Vagina (tissue), 2 donors: ENCODE data around the gene IGFLR1. TPM values are rescaled to one million over a fixed set of nuclear protein-coding genes. Genes with fewer than 3 reads are reported as not detected.

ENCODE experiments used
- DNase-seq, 2 donors: peaks; one replicate each; pipeline ENCODE4 v3.0.0-alpha.2; 2017; ENCODE audit errors: extremely low spot score in 2 of 2
- H3K27ac ChIP-seq: fragments of 200-600 bp; sonication (generic); one replicate; pipeline ENCODE4 v1.5.1; 2019
- H3K27me3 ChIP-seq: fragments of 200-600 bp; sonication (generic); one replicate; pipeline ENCODE4 v1.5.1; 2019
- H3K36me3 ChIP-seq, 2 donors: fragments of 200-600 bp; sonication (generic); one replicate each; pipeline ENCODE4 v1.5.1; 2017 to 2019
- H3K4me1 ChIP-seq: fragments of 200-600 bp; sonication (generic); one replicate; pipeline ENCODE4 v1.5.1; 2019
- H3K4me3 ChIP-seq, 2 donors: fragments of 200-600 bp; sonication (generic); 1 replicate in 1 of 2; 2 replicates in 1 of 2; pipeline ENCODE4 v1.5.1; 2016 to 2019
- H3K9me3 ChIP-seq: fragments of 200-600 bp; sonication (generic); one replicate; pipeline ENCODE4 v1.5.1; 2019
- POLR2A ChIP-seq, 2 donors: fragments of 450-650 bp; IDR thresholded peaks; one replicate each; pipeline ENCODE4 v1.6.1; 2017; ENCODE audit warnings: antibody characterized with exemption in 2 of 2, mild to moderate bottlenecking in 2 of 2, moderate library complexity in 2 of 2
- POLR2AphosphoS5 ChIP-seq, 2 donors: sonication (generic); formaldehyde crosslinking; IDR thresholded peaks; one replicate each; pipeline ENCODE4 v1.9.0; 2017; ENCODE audit warnings: antibody characterized with exemption in 2 of 2, mild to moderate bottlenecking in 2 of 2, low read depth in 1 of 2; ENCODE audit not compliant: insufficient read depth in 1 of 2
- intact Hi-C: fragments of 100-400 bp; cut with DNase I; formaldehyde crosslinking; loops from one replicate; pipeline ENCODE4 v1.15.1; 2023
- total RNA-seq: library from RNA; depleted of rRNA; stranded (reverse); fragments of >200 nt; gene quantifications from one replicate; pipeline ENCODE4 v1.2.3, GENCODE V29; 2016
- TF ChIP-seq, protein P1 (sequence below), 3 experiments: fragments of 450-650 bp in 2 of 3; fragments of 200-600 bp in 1 of 3; sonication (generic) in 1 of 3; IDR thresholded peaks; one replicate each; pipeline ENCODE4 v1.5.1; 2017 to 2019; ENCODE audit warnings: antibody characterized with exemption in 3 of 3, mild to moderate bottlenecking in 2 of 3, moderate library complexity in 2 of 3

Gene IGFLR1
- total RNA-seq, 1 donor from 2014 or later: 7.4 TPM

GRCh38 chr19:35733180-35734125 is 8.8 kb downstream of the IGFLR1 start:
- Histone ChIP-seq H3K4me1 (no peaks in the 10 kb centered on the region), H3K9me3 (no peaks in the 10 kb centered on the region), H3K27me3 (no peaks in the 10 kb centered on the region), H3K27ac (no peak overlapping the region), H3K36me3 (peaks cover 0 to 73% of the 10 kb centered on the region in 2 donors), H3K4me3 (no peak overlapping the region)
- TF ChIP-seq POLR2A (IDR thresholded peaks at IDR 0.05): no peak
- TF ChIP-seq, protein P1, sequence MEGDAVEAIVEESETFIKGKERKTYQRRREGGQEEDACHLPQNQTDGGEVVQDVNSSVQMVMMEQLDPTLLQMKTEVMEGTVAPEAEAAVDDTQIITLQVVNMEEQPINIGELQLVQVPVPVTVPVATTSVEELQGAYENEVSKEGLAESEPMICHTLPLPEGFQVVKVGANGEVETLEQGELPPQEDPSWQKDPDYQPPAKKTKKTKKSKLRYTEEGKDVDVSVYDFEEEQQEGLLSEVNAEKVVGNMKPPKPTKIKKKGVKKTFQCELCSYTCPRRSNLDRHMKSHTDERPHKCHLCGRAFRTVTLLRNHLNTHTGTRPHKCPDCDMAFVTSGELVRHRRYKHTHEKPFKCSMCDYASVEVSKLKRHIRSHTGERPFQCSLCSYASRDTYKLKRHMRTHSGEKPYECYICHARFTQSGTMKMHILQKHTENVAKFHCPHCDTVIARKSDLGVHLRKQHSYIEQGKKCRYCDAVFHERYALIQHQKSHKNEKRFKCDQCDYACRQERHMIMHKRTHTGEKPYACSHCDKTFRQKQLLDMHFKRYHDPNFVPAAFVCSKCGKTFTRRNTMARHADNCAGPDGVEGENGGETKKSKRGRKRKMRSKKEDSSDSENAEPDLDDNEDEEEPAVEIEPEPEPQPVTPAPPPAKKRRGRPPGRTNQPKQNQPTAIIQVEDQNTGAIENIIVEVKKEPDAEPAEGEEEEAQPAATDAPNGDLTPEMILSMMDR (IDR thresholded peaks at IDR 0.05): no peak
- no peak for TF ChIP-seq POLR2AphosphoS5 (IDR thresholded peaks at IDR 0.05; ENCODE audit: insufficient read depth in 1 of 2, low read depth in 1 of 2)
- intact Hi-C loops: no loop called here
- DNase-seq: no peak

DNA sequence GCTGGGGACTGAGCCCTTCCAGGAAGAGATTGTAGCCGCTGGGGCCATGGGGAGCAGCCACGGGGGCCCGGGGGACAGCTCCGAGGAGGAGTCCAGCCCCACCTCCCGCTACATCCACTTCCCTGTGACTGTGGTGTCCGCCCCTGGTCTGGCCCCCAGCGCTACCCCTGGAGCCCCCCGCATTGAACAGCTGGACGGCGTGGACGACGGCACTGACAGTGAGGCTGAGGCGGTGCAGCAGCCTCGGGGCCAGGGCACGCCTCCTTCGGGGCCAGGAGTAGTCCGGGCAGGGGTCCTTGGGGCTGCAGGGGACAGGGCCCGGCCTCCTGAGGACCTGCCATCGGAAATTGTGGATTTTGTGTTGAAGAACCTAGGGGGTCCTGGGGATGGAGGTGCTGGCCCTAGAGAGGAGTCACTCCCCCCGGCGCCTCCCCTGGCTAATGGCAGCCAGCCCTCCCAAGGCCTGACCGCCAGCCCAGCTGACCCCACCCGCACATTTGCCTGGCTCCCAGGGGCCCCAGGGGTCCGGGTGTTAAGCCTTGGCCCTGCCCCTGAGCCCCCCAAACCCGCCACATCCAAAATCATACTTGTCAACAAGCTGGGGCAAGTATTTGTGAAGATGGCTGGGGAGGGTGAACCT is 9.6 kb downstream of the IGFLR1 start:
- intact Hi-C loops: no loop called here
- Histone ChIP-seq H3K27ac (no peak overlapping the region), H3K36me3 (peaks cover 0 to 73% of the 10 kb centered on the region in 2 donors), H3K4me3 (no peak overlapping the region), H3K9me3 (no peaks in the 10 kb centered on the region), H3K27me3 (no peaks in the 10 kb centered on the region), H3K4me1 (no peaks in the 10 kb centered on the region)
- DNase-seq: no peak
- TF ChIP-seq, protein P1 (IDR thresholded peaks at IDR 0.05): no peak
- TF ChIP-seq POLR2AphosphoS5 (IDR thresholded peaks at IDR 0.05; ENCODE audit: insufficient read depth in 1 of 2, low read depth in 1 of 2) (no peak), POLR2A (IDR thresholded peaks at IDR 0.05) (no peak)

DNA sequence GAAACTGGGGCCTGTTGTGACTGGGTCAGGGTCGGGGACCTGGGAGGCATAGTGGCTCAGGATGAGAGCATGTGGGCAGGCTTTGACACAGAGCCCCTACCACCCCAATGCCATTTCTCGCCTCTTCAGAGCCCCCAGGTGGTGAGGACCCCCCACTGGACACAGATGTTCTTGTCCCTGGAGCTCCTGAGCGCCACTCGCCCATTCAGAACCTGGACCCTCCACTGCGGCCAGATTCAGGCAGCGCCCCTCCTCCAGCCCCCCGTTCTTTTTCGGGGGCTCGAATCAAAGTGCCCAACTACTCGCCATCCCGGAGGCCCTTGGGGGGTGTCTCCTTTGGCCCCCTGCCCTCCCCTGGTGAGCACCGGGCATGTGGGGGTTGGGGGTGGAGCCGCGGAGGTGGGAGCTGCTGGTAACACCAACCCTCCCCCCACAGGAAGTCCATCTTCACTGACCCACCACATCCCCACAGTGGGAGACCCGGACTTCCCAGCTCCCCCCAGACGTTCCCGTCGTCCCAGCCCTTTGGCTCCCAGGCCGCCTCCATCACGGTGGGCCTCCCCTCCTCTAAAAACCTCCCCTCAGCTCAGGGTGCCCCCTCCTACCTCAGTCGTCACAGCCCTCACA is 10.4 kb downstream of the IGFLR1 start:
- no peak for TF ChIP-seq POLR2A (IDR thresholded peaks at IDR 0.05)
- TF ChIP-seq, protein P1 (IDR thresholded peaks at IDR 0.05): no peak
- peaks cover 0 to 74% of the 10 kb centered on the region in 2 donors for H3K36me3 ChIP-seq
- no peaks in the 10 kb centered on the region for H3K9me3 ChIP-seq
- H3K27ac ChIP-seq: no peak overlapping the region
- H3K27me3 ChIP-seq: no peaks in the 10 kb centered on the region
- no peak for DNase-seq
- no peaks in the 10 kb centered on the region for H3K4me1 ChIP-seq
- H3K4me3 ChIP-seq: no peak overlapping the region
- intact Hi-C loops: no loop called here

DNA sequence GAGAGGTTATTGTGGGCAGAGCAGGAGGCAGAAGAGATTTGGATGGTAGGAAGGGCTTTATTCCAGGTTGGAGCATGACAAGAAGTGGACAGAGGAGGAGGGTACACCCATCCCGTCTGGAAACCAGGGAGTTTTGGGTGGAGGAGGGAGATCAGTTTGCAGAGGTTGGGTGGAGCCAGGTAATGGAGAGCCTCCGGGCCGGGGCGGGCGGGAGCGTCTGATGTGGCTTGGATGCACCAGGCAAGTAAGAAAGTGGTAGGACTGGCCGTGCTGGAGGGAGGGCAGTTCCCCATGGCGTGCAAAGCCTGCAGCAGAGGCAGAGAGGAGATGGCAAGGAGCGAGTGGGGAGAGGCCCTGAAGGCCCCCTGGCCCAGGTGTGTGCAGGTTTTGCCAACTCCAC is 10.9 kb downstream of the IGFLR1 start:
- no peaks in the 10 kb centered on the region for H3K27me3 ChIP-seq
- no peak overlapping the region for H3K27ac ChIP-seq
- H3K36me3 ChIP-seq: peaks cover 0 to 75% of the 10 kb centered on the region in 2 donors
- DNase-seq: no peak
- H3K4me3 ChIP-seq: no peak overlapping the region
- intact Hi-C loops: no loop called here
- no peaks in the 10 kb centered on the region for H3K9me3 ChIP-seq
- no peaks in the 10 kb centered on the region for H3K4me1 ChIP-seq
- TF ChIP-seq POLR2A (IDR thresholded peaks at IDR 0.05) (no peak), POLR2AphosphoS5 (IDR thresholded peaks at IDR 0.05; ENCODE audit: insufficient read depth in 1 of 2, low read depth in 1 of 2) (no peak)
- TF ChIP-seq, protein P1 (IDR thresholded peaks at IDR 0.05): no peak
